ENCODE results near the gene JMJD8. TPM values are rescaled to one million over a fixed set of nuclear protein-coding genes. Genes with fewer than 3 reads are reported as not detected.

The JMJD8 gene
- total and polyA plus RNA-seq, 9 of the 15 experiments (the other 6 are each of a cell fraction or from before 2014, with no cell fraction given): 1.2 to 50.6 (median 29.3) TPM

GRCh38 chr16:641326-642188 lies 42.6 kb downstream of the JMJD8 start, which contains the start of gene MCRIP2 (continued):
- peak; percentile 53 for TF ChIP-seq ZBTB40 (IDR thresholded peaks at IDR 0.05)
- TF ChIP-seq ZBTB40 (CRISPR knock-in tag; IDR thresholded peaks at IDR 0.05): no peak
- TF ChIP-seq THRAP3 (IDR thresholded peaks at IDR 0.05; ENCODE audit: borderline replicate concordance): no peak
- no peak for TF ChIP-seq ZNF444 (CRISPR knock-in tag; IDR thresholded peaks at IDR 0.05)
- TF ChIP-seq MTA3 (IDR thresholded peaks at IDR 0.05; ENCODE audit: borderline replicate concordance): peak; percentile 62
- no peak for TF ChIP-seq ZFP1 (CRISPR knock-in tag; IDR thresholded peaks at IDR 0.05)
- peak; percentile 71 for TF ChIP-seq MAX (CRISPR knock-in tag; IDR thresholded peaks at IDR 0.05)
- TF ChIP-seq THAP12 (CRISPR knock-in tag; IDR thresholded peaks at IDR 0.05): peak; percentile 31; the same call in 1 of the 2 replicates
- peak; percentile 76 for TF ChIP-seq CCNT2 (IDR thresholded peaks at IDR 0.05; ENCODE audit: borderline replicate concordance, extremely low read depth, insufficient read length, low read depth, low read length)
- peak; percentile 95 for TF ChIP-seq POLR2G (IDR thresholded peaks at IDR 0.05; ENCODE audit: low read depth, low read length)
- peak; percentile 95 for TF ChIP-seq KLF13 (tag; IDR thresholded peaks at IDR 0.05; ENCODE audit: borderline replicate concordance, low read depth)
- no peak for TF ChIP-seq RBM22 (IDR thresholded peaks at IDR 0.05; ENCODE audit: low read depth, low read length, poor library complexity, severe bottlenecking)
- TF ChIP-seq ZFP30 (CRISPR knock-in tag; IDR thresholded peaks at IDR 0.05; ENCODE audit: borderline replicate concordance): no peak

Measured in K562 (cell line).